Panc1 (cell line): ENCODE data around the gene ADCY7.

Source experiments
- CTCF ChIP-seq: fragments of 450-650 bp; IDR thresholded peaks from 2 replicates; pipeline ENCODE4 v1.5.1; 2017; ENCODE audit warnings: mild to moderate bottlenecking
- POLR2AphosphoS5 ChIP-seq: IDR thresholded peaks from 2 replicates; pipeline ENCODE4 v1.6.1; 2012; ENCODE audit warnings: mild to moderate bottlenecking, low read depth, low read length, moderate library complexity
- REST ChIP-seq, 2 experiments: IDR thresholded peaks; 2 replicates each; pipeline ENCODE4 v1.6.1; 2011 to 2012; ENCODE audit warnings: low read depth in 2 of 2, control low read depth in 1 of 2, low read length in 1 of 2, mild to moderate bottlenecking in 1 of 2, moderate library complexity in 1 of 2; ENCODE audit not compliant: insufficient read depth in 1 of 2
- SIN3A ChIP-seq: IDR thresholded peaks from 2 replicates; pipeline ENCODE4 v1.6.1; 2012; ENCODE audit warnings: low read depth, mild to moderate bottlenecking, low read length, moderate library complexity, borderline replicate concordance; ENCODE audit not compliant: insufficient read depth
- TCF7L2 ChIP-seq: IDR thresholded peaks from 2 replicates; pipeline ENCODE4 v1.6.1; 2011; ENCODE audit warnings: mild to moderate bottlenecking, low read depth, low read length, inconsistent platforms

GRCh38 chr16:50271148-50272041 is 5.0 kb downstream of the ADCY7 start:
- TF ChIP-seq POLR2AphosphoS5 (no peak), REST (IDR thresholded peaks at IDR 0.05; ENCODE audit: insufficient read depth in 1 of 2, low read depth in 2 of 2, low read length in 1 of 2) (no peak), CTCF (no peak), SIN3A (no peak), TCF7L2 (no peak)
